ENCODE results near the gene PDSS2. TPM values are rescaled to one million over a fixed set of nuclear protein-coding genes. Genes with fewer than 3 reads are reported as not detected.
"Not testable (repeated sequence)": the region's sequence is repeated elsewhere in the genome, so short reads cannot be mapped to it uniquely, and the experiment has no call there.

Gene PDSS2
- total RNA-seq, 2 experiments from 2014 or later = 13.1 to 16.9 TPM

- Mint-ChIP-seq H3K36me3 (no peaks in the 10 kb centered on the region), H3K27ac (no peak overlapping the region), H3K9me3 (ENCODE audit: low read depth) (no peaks in the 10 kb centered on the region), H3K4me3 (no peak overlapping the region), H3K4me1 (peaks cover 2% of the 10 kb centered on the region), H3K27me3 (peaks cover 5% of the 10 kb centered on the region)
- CTCF ChIA-PET = interaction anchor here (2.0 kb wide), 1 partner anchor 14 kb away, joined by 4 read pairs; no protein-coding TSS in a partner anchor
- DNase-seq (no peak), ATAC-seq (no peak)
Observed at GRCh38 chr6:107132330-107132954, 326.9 kb downstream of the PDSS2 start.

- Mint-ChIP-seq H3K27me3 (peaks cover 5% of the 10 kb centered on the region), H3K4me3 (no peak overlapping the region), H3K4me1 (peaks cover 13% of the 10 kb centered on the region), H3K36me3 (no peaks in the 10 kb centered on the region), H3K9me3 (ENCODE audit: low read depth) (no peaks in the 10 kb centered on the region), H3K27ac (no peak overlapping the region)
- ATAC-seq (no peak), DNase-seq (no peak)
- CTCF ChIA-PET = interaction anchor here (1.5 kb wide), 1 partner anchor 15 kb away, joined by 4 read pairs; no protein-coding TSS in a partner anchor
Observed at GRCh38 chr6:107129370-107129925, 329.9 kb downstream of the PDSS2 start.

- H3K4me1 Mint-ChIP-seq = peaks cover 15% of the 10 kb centered on the region
- H3K27me3 Mint-ChIP-seq = peaks cover 5% of the 10 kb centered on the region
- no peak overlapping the region for H3K27ac Mint-ChIP-seq
- no peak for DNase-seq
- CTCF ChIA-PET = interaction anchor here (1.5 kb wide), 1 partner anchor 15 kb away, joined by 4 read pairs; no protein-coding TSS in a partner anchor
- H3K36me3 Mint-ChIP-seq = no peaks in the 10 kb centered on the region
- ATAC-seq = no peak
- H3K4me3 Mint-ChIP-seq = no peak overlapping the region
- no peaks in the 10 kb centered on the region for H3K9me3 Mint-ChIP-seq (ENCODE audit: low read depth)
Observed at GRCh38 chr6:107128577-107128976, 330.8 kb downstream of the PDSS2 start.

DNA sequence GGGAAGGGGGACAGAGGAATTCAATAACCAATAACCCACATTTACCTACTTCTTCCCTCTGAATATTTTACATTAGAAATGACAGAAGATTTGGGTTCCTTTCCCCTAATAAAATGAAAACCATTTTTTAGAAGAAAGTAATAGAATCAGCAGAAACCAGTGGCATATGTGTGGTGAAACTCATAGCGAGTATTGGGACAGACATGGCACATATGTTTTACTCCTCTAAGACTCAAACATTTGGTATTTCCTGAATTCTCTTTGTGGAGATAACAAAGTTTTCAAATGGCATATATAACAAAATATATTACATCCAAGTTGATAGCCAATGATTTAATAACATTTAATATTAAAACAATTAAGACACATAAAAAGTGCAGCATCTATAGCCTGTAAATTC lies 331.2 kb downstream of the PDSS2 start:
- H3K27me3 Mint-ChIP-seq = peaks cover 5% of the 10 kb centered on the region
- DNase-seq (no peak), ATAC-seq (no peak)
- peaks cover 15% of the 10 kb centered on the region for H3K4me1 Mint-ChIP-seq
- H3K36me3 Mint-ChIP-seq = no peaks in the 10 kb centered on the region
- no peak overlapping the region for H3K27ac Mint-ChIP-seq
- CTCF ChIA-PET = interaction anchor here (1.5 kb wide), 1 partner anchor 14 kb away, joined by 4 read pairs; no protein-coding TSS in a partner anchor
- H3K4me3 Mint-ChIP-seq = no peak overlapping the region
- no peaks in the 10 kb centered on the region for H3K9me3 Mint-ChIP-seq (ENCODE audit: low read depth)

- CTCF ChIA-PET = interaction anchor here (2.1 kb wide), 1 partner anchor 98 kb away, joined by 6 read pairs; no protein-coding TSS in a partner anchor
Observed at GRCh38 chr6:107125771-107126170, 333.6 kb downstream of the PDSS2 start.

DNA sequence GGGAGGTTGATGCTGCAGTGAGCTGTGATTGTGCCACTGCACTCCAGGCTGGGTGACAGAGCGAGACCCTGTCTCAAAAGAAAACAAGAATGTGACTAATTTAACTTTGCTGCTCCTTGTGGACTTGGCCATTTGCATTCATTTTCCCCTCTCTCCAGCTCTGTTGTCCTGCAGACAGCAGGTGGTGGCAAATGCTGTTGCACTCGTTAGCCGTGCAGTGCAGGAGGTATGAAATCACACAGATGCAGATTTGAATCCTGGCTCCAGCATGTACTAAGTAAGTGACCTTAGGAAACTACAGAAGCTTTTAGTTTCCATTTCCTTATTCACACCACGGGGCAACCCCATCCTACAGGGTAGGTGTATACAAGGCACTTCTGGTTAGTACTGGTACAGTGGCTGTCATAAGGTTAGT lies 334.4 kb downstream of the PDSS2 start:
- Mint-ChIP-seq H3K4me1 (peaks cover 17% of the 10 kb centered on the region), H3K9me3 (ENCODE audit: low read depth) (no peaks in the 10 kb centered on the region), H3K27me3 (peaks cover 5% of the 10 kb centered on the region), H3K4me3 (no peak overlapping the region), H3K36me3 (no peaks in the 10 kb centered on the region), H3K27ac (peak overlapping the region; percentile 47)
- CTCF ChIA-PET = interaction anchor here (0.8 to 2.1 kb wide), 4 partner anchors 9 to 545 kb away, joined by 3 to 8 read pairs (median 4); no protein-coding TSS in a partner anchor
- DNase-seq (no peak), ATAC-seq (peak; percentile 82)

More at GRCh38 chr6:107125771-107126170, 333.6 kb downstream of the PDSS2 start:
- Mint-ChIP-seq H3K36me3 (no peaks in the 10 kb centered on the region), H3K27me3 (peaks cover 5% of the 10 kb centered on the region), H3K4me3 (no peak overlapping the region), H3K9me3 (ENCODE audit: low read depth) (no peaks in the 10 kb centered on the region), H3K4me1 (peaks cover 17% of the 10 kb centered on the region), H3K27ac (no peak overlapping the region)
- DNase-seq = no peak
- ATAC-seq = no peak

DNA sequence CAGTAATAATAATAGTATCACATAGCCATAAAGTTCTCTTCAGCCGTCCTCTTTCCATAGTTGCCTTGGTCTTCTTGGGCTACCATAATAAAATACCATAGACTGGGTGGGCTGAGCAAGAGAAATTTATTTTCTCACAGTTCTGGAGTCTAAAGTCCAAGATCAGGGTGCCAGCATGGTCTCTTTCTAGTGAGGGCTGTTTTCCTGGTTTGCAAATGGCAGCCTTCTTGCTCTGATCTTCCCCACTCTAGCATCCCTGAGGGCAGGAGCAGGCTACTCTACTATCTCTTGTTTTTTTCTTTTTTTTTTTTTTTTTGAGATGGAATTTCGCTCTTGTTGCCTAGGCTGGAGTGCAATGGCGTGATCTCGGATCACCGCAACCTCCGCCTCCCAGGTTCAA lies 335.9 kb downstream of the PDSS2 start:
- CTCF ChIA-PET = interaction anchor here (1.0 to 1.7 kb wide), 3 partner anchors 10 to 30 kb away, joined by 3 to 8 read pairs (median 4); no protein-coding TSS in a partner anchor
- DNase-seq (no peak), ATAC-seq (no peak)
- Mint-ChIP-seq H3K9me3 (ENCODE audit: low read depth) (no peaks in the 10 kb centered on the region), H3K4me3 (no peak overlapping the region), H3K27me3 (peaks cover 5% of the 10 kb centered on the region), H3K4me1 (peaks cover 15% of the 10 kb centered on the region), H3K27ac (no peak overlapping the region), H3K36me3 (no peaks in the 10 kb centered on the region)

DNA sequence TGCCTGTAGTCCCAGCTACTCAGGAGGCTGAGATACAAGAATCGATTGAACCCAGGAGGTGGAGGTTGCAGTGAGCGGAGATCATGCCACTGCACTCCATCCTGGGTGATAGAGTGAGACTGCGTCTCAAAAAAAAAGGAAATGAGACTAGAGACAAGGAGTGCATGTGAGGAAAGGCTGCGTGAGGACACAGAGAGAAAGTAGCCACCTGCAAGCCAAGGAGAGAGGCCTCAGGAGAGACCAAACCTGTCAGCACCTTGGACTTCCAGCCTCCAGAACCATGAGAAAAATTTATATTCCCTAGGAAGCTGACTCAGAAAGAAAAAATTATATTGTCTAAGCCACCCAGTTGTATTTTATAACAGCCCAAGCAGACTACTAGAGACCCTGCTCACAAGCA lies 336.6 kb downstream of the PDSS2 start:
- no peaks in the 10 kb centered on the region for H3K36me3 Mint-ChIP-seq
- ATAC-seq (no peak), DNase-seq (no peak)
- peaks cover 1% of the 10 kb centered on the region for H3K27me3 Mint-ChIP-seq
- CTCF ChIA-PET = interaction anchor here (1.0 kb wide), 1 partner anchor 9 kb away, joined by 4 read pairs; no protein-coding TSS in a partner anchor
- no peak overlapping the region for H3K27ac Mint-ChIP-seq
- no peak overlapping the region for H3K4me3 Mint-ChIP-seq
- H3K9me3 Mint-ChIP-seq (ENCODE audit: low read depth) = no peaks in the 10 kb centered on the region
- H3K4me1 Mint-ChIP-seq = peaks cover 15% of the 10 kb centered on the region

DNA sequence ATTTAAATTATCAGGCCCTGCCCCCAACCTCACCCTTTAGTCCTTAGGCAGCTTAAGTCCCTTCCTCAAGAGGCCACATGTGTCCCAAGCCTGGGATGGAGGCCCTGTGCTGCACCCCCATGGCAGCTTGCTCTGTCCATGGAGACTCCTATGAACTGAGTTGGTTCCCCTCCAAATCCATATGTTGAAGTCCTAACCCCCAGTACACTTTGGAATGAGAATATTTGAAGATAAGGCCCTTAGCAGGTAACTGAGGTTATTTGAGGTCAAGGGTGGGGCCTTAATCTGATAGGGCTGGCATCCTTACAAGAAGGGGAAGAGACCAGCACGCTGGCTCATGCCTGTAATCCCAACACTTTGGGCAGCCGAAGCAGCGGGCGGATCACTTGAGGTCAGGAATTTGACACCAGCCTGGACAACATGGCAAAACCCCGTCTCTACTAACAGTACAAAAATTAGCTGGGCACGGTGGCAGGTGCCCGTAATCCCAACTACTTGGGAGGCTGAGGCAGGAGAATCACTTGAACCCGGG lies 337.3 kb downstream of the PDSS2 start:
- H3K36me3 Mint-ChIP-seq = no peaks in the 10 kb centered on the region
- ATAC-seq (no peak), DNase-seq (no peak)
- peaks cover 7% of the 10 kb centered on the region for H3K27me3 Mint-ChIP-seq
- no peaks in the 10 kb centered on the region for H3K9me3 Mint-ChIP-seq (ENCODE audit: low read depth)
- H3K4me3 Mint-ChIP-seq = no peak overlapping the region
- H3K4me1 Mint-ChIP-seq = peaks cover 15% of the 10 kb centered on the region
- CTCF ChIA-PET = no interaction called here
- no peak overlapping the region for H3K27ac Mint-ChIP-seq

DNA sequence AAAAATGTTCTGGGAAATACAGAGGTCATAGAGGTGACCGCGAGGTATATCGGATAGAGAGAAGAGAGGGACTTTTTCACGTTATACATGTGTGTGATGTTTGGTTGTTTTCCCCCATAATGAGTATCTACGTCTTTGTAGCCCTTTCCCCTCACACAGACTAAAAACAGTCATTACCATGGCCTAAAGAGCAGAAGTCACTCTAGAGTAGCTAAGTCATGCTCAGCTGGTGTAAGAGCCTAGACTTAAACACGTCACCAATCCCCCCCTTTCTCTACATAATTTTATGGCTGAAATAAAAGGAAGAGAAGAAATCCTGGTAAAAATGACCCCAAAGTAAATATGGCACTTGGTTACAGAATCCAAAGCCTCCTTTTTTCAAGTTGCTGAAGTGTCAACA lies 338.1 kb downstream of the PDSS2 start:
- peaks cover 23% of the 10 kb centered on the region for H3K4me1 Mint-ChIP-seq
- no peaks in the 10 kb centered on the region for H3K36me3 Mint-ChIP-seq
- H3K27ac Mint-ChIP-seq = no peak overlapping the region
- CTCF ChIA-PET = no interaction called here
- H3K9me3 Mint-ChIP-seq (ENCODE audit: low read depth) = no peaks in the 10 kb centered on the region
- no peak for ATAC-seq
- H3K4me3 Mint-ChIP-seq = no peak overlapping the region
- H3K27me3 Mint-ChIP-seq = peaks cover 14% of the 10 kb centered on the region
- no peak for DNase-seq

DNA sequence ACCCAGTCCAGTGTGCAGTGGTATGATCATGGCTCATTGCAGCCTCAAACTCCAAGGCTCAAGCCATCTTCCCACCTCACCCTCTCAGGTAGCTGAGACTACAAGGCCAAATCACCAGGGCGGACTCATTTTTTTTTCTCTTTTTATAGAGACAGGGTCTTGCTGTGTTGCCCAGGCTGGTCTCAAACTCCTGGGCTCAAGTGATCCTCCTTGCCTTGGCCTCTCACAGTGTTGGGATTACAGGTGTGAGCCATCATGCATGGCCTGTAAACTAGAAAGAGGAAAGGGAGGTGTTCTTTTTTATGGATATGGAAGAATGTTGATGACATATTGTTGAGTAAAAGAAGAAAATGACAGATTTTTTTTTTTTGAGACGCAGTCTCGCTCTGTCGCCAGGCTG lies 339.0 kb downstream of the PDSS2 start:
- CTCF ChIA-PET = no interaction called here
- H3K4me1 Mint-ChIP-seq = peaks cover 26% of the 10 kb centered on the region

GRCh38 chr6:107118976-107119375 lies 340.4 kb downstream of the PDSS2 start:
- DNase-seq (no peak), ATAC-seq (no peak)
- peaks cover 16% of the 10 kb centered on the region for H3K4me1 Mint-ChIP-seq
- CTCF ChIA-PET = interaction anchor here (1.3 to 1.6 kb wide), 2 partner anchors 13 to 15 kb away, joined by 3 to 4 read pairs; no protein-coding TSS in a partner anchor
- no peaks in the 10 kb centered on the region for H3K36me3 Mint-ChIP-seq
- peaks cover 18% of the 10 kb centered on the region for H3K27me3 Mint-ChIP-seq
- H3K27ac Mint-ChIP-seq = no peak overlapping the region
- H3K4me3 Mint-ChIP-seq = no peak overlapping the region
- no peaks in the 10 kb centered on the region for H3K9me3 Mint-ChIP-seq (ENCODE audit: low read depth)

More for the DNA sequence above, 339.0 kb downstream of the PDSS2 start:
- Mint-ChIP-seq H3K36me3 (no peaks in the 10 kb centered on the region), H3K27ac (no peak overlapping the region), H3K4me3 (no peak overlapping the region), H3K27me3 (peaks cover 18% of the 10 kb centered on the region), H3K9me3 (ENCODE audit: low read depth) (no peaks in the 10 kb centered on the region)
- no peak for DNase-seq
- ATAC-seq = no peak

- H3K4me3 Mint-ChIP-seq; H3K27ac Mint-ChIP-seq; H3K9me3 Mint-ChIP-seq (ENCODE audit: low read depth); ATAC-seq; DNase-seq; H3K36me3 Mint-ChIP-seq: not testable (repeated sequence)
- peaks cover 18% of the 10 kb centered on the region for H3K27me3 Mint-ChIP-seq
- peaks cover 19% of the 10 kb centered on the region for H3K4me1 Mint-ChIP-seq
- CTCF ChIA-PET = interaction anchor here (1.3 to 1.6 kb wide), 2 partner anchors 13 to 15 kb away, joined by 3 to 4 read pairs; no protein-coding TSS in a partner anchor
Observed at GRCh38 chr6:107118540-107118939, 340.8 kb downstream of the PDSS2 start.

Measured in activated CD8-positive, alpha-beta memory T cell treated with anti-CD3 and anti-CD28 coated beads, Interleukin-2, amount 10 ng/mL, durations not matched to agents 7 days and 5 days (primary cell).